ENCODE results near the gene ABHD4. TPM values are rescaled to one million over a fixed set of nuclear protein-coding genes. Genes with fewer than 3 reads are reported as not detected.
"Not testable (repeated sequence)": the region's sequence is repeated elsewhere in the genome, so short reads cannot be mapped to it uniquely, and the experiment has no call there.

Gene ABHD4
- total RNA-seq, 2 experiments from 2014 or later: 5.6 to 15.6 TPM

DNA sequence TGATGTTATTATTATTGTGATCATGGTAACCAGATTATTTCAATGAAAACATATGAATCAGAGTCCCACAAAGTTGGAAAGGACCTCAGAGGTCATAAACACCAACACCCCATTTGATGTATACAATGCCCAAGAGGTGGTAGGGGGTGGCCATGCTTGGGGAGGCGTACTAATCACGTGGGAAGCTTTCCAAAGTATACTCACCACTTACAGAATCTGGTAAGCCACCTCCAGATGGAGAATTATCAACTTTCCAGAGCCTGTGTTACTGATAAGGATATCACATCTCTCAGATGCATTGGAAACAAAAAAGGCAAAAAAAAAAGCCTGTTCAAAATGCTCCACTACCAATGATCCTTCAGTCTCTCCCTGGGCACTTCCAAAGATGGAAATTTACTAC, 17.5 kb upstream of the ABHD4 start:
- BruUV-seq (replicated peaks): no TSS peak

DNA sequence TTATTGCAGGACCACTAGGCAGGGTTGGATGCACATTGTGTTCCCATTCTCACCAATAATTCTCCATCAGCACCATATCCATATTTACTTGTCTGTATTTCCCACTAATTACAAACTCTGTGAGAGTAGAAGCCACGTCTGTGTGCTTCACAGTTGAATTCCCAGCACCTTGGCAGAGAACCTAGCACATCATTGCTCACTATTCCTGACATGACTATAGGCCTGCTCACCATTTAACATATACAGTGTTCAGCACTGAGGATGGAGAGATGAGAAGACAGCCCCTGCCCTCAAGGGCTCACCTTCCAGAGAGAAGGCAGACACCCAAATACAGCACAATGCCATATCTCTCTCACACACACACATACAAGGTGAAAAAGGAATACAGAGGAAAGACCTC, 14.1 kb upstream of the ABHD4 start:
- Histone ChIP-seq H3K4me1 (ENCODE audit: insufficient read depth, low read length, poor library complexity, severe bottlenecking) (peaks cover 46% of the 10 kb centered on the region), H3K4me3 (ENCODE audit: low read depth, low read length, poor library complexity, severe bottlenecking) (no peak overlapping the region), H3K9me3 (ENCODE audit: low read length) (no peaks in the 10 kb centered on the region), H3K79me2 (ENCODE audit: insufficient read depth, low read depth, low read length) (peaks cover 60% of the 10 kb centered on the region), H2AFZ (ENCODE audit: low read length) (no peak overlapping the region), H4K20me1 (ENCODE audit: insufficient read depth, low read length) (0 out of 2 replicates have a peak, but pooled peaks cover 5% of the 10 kb centered on the region), H3K9me2 (ENCODE audit: insufficient read depth, low read length) (no peaks in the 10 kb centered on the region), H3K36me3 (ENCODE audit: insufficient read depth, low read length) (peaks cover 48% of the 10 kb centered on the region; the same call in 1 of the 2 replicates), H3K27ac (ENCODE audit: low read depth, low read length, poor library complexity, severe bottlenecking) (no peak overlapping the region), H3K4me2 (ENCODE audit: low read length) (peak overlapping the region; percentile 49)
- POLR2A ChIA-PET: interaction anchor here (0.8 to 1.3 kb wide), 2 partner anchors 11 to 20 kb away, joined by 4 read pairs; no protein-coding TSS in a partner anchor
- no peak for DNase-seq (ENCODE audit: low spot score)
- CTCF ChIA-PET (ENCODE audit: unreplicated experiment): no interaction called here
- TF ChIP-seq, protein P1, sequence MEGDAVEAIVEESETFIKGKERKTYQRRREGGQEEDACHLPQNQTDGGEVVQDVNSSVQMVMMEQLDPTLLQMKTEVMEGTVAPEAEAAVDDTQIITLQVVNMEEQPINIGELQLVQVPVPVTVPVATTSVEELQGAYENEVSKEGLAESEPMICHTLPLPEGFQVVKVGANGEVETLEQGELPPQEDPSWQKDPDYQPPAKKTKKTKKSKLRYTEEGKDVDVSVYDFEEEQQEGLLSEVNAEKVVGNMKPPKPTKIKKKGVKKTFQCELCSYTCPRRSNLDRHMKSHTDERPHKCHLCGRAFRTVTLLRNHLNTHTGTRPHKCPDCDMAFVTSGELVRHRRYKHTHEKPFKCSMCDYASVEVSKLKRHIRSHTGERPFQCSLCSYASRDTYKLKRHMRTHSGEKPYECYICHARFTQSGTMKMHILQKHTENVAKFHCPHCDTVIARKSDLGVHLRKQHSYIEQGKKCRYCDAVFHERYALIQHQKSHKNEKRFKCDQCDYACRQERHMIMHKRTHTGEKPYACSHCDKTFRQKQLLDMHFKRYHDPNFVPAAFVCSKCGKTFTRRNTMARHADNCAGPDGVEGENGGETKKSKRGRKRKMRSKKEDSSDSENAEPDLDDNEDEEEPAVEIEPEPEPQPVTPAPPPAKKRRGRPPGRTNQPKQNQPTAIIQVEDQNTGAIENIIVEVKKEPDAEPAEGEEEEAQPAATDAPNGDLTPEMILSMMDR (conservative IDR thresholded peaks at IDR 0.05; ENCODE audit: low read length): no peak
- no peak for TF ChIP-seq EZH2phosphoT487 (IDR thresholded peaks at IDR 0.05; ENCODE audit: borderline replicate concordance, low read depth, low read length)
- intact Hi-C loops (cut with micrococcal nuclease; ENCODE audit: unreplicated experiment): no loop called here
- BruUV-seq (replicated peaks): no TSS peak

More for the DNA sequence above, 17.5 kb upstream of the ABHD4 start:
- Histone ChIP-seq H3K4me3 (ENCODE audit: low read depth, low read length, poor library complexity, severe bottlenecking) (no peak overlapping the region), H3K4me1 (ENCODE audit: insufficient read depth, low read length, poor library complexity, severe bottlenecking) (peaks cover 32% of the 10 kb centered on the region), H3K79me2 (ENCODE audit: insufficient read depth, low read depth, low read length) (peaks cover 50% of the 10 kb centered on the region), H3K9me2 (ENCODE audit: insufficient read depth, low read length) (no peaks in the 10 kb centered on the region), H4K20me1 (ENCODE audit: insufficient read depth, low read length) (0 out of 2 replicates have a peak, but pooled peaks cover 5% of the 10 kb centered on the region), H3K9me3 (ENCODE audit: low read length) (no peaks in the 10 kb centered on the region), H3K36me3 (ENCODE audit: insufficient read depth, low read length) (peaks cover 37% of the 10 kb centered on the region; the same call in 1 of the 2 replicates), H3K4me2 (ENCODE audit: low read length) (no peak overlapping the region), H2AFZ (ENCODE audit: low read length) (no peak overlapping the region), H3K27ac (ENCODE audit: low read depth, low read length, poor library complexity, severe bottlenecking) (no peak overlapping the region)
- DNase-seq (ENCODE audit: low spot score): no peak
- TF ChIP-seq, protein P1 (conservative IDR thresholded peaks at IDR 0.05; ENCODE audit: low read length): no peak
- TF ChIP-seq EZH2phosphoT487 (IDR thresholded peaks at IDR 0.05; ENCODE audit: borderline replicate concordance, low read depth, low read length): no peak
- CTCF ChIA-PET (ENCODE audit: unreplicated experiment): no interaction called here
- POLR2A ChIA-PET: interaction anchor here (1.2 kb wide), 1 partner anchor 76 kb away, joined by 4 read pairs; no protein-coding TSS in a partner anchor
- intact Hi-C loops (cut with micrococcal nuclease; ENCODE audit: unreplicated experiment): no loop called here

DNA sequence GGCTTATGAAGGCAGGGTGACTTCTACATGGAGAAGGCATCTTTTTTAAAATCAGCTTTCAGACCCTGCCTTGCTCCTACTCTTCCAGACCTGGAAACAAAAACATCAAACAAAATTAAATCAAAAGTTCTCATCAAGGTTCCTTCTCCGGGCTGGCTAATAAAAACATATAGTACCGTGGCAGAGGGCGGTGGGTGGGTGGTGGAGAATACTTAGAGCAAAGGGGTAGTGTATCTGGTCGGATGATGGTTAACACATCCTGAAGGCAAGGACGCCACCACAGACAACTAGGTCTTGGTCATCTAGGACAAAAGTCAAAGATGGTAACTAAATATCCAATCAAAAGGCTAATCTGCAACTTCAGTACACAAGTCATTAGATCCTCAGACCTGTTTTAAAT, 10.9 kb upstream of the ABHD4 start:
- no peak overlapping the region for H3K27ac ChIP-seq (ENCODE audit: low read depth, low read length, poor library complexity, severe bottlenecking)
- DNase-seq (ENCODE audit: low spot score): no peak
- no TSS peak for BruUV-seq (replicated peaks)
- peaks cover 55% of the 10 kb centered on the region for H3K79me2 ChIP-seq (ENCODE audit: insufficient read depth, low read depth, low read length)
- no peak overlapping the region for H2AFZ ChIP-seq (ENCODE audit: low read length)
- H4K20me1 ChIP-seq (ENCODE audit: insufficient read depth, low read length): no peaks in the 10 kb centered on the region
- H3K9me3 ChIP-seq (ENCODE audit: low read length): no peaks in the 10 kb centered on the region
- H3K4me2 ChIP-seq (ENCODE audit: low read length): peak overlapping the region; percentile 94
- ChIA-PET CTCF (ENCODE audit: unreplicated experiment) (no interaction called here), POLR2A (interaction anchor here (1.3 to 4.2 kb wide), 3 partner anchors 8 to 13 kb away, joined by 3 to 47 read pairs (median 4); partner anchors contain the start of gene ABHD4)
- peaks cover 65% of the 10 kb centered on the region for H3K4me1 ChIP-seq (ENCODE audit: insufficient read depth, low read length, poor library complexity, severe bottlenecking)
- H3K9me2 ChIP-seq (ENCODE audit: insufficient read depth, low read length): no peaks in the 10 kb centered on the region
- H3K4me3 ChIP-seq (ENCODE audit: low read depth, low read length, poor library complexity, severe bottlenecking): peak overlapping the region; percentile 91
- TF ChIP-seq, protein P1 (conservative IDR thresholded peaks at IDR 0.05; ENCODE audit: low read length): no peak
- no peak for TF ChIP-seq EZH2phosphoT487 (IDR thresholded peaks at IDR 0.05; ENCODE audit: borderline replicate concordance, low read depth, low read length)
- intact Hi-C loops (cut with micrococcal nuclease; ENCODE audit: unreplicated experiment): loop anchor here (5.0 kb wide), 1 partner anchor 265 kb away; no protein-coding TSS in a partner anchor
- peaks cover 40% of the 10 kb centered on the region; the same call in 1 of the 2 replicates for H3K36me3 ChIP-seq (ENCODE audit: insufficient read depth, low read length)

DNA sequence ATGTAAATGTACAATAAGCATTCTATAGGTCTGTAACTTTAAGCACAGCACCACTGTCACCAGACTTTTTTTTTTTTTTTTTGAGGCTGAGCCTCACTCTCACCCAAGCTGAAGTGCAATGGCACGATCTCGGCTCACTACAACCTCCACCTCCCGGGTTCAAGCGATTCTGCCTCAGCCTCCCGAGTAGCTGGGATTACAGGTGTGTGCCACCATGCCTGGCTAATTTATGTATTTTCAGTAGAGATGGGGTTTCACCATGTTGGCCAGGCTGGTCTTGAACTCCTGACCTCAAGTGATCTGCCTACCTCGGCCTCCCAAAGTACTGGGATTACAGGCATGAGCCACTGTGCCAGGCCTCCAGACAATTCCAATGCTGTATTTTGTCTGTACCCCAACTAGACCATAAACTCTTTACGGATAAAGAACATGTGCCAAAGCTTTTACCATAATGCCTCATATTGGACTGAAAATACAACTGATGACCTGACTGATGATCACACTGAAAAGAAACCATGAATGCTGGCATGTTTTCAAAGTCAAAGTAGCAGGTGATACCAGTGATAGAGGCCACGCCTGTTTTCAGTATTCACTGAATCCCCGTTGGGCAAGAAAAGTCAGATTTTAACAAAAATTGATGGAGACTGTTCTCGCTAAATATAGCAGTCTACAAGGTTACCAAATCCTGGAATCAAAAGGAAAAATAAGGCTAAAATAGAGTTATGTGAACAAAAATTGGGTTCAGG, 10.2 kb upstream of the ABHD4 start:
- BruUV-seq (replicated peaks); H4K20me1 ChIP-seq (ENCODE audit: insufficient read depth, low read length); H2AFZ ChIP-seq (ENCODE audit: low read length); H3K9me2 ChIP-seq (ENCODE audit: insufficient read depth, low read length); DNase-seq (ENCODE audit: low spot score); H3K27ac ChIP-seq (ENCODE audit: low read depth, low read length, poor library complexity, severe bottlenecking); CTCF ChIA-PET (ENCODE audit: unreplicated experiment); H3K9me3 ChIP-seq (ENCODE audit: low read length): not testable (repeated sequence)
- H3K4me2 ChIP-seq (ENCODE audit: low read length): peak overlapping the region; percentile 94
- POLR2A ChIA-PET: interaction anchor here (0.6 to 4.2 kb wide), 5 partner anchors 9 to 282 kb away, joined by 3 to 47 read pairs (median 3); partner anchors contain the start of genes ABHD4 and OXA1L
- peaks cover 54% of the 10 kb centered on the region for H3K79me2 ChIP-seq (ENCODE audit: insufficient read depth, low read depth, low read length)
- H3K36me3 ChIP-seq (ENCODE audit: insufficient read depth, low read length): peaks cover 40% of the 10 kb centered on the region; the same call in 1 of the 2 replicates
- intact Hi-C loops (cut with micrococcal nuclease; ENCODE audit: unreplicated experiment): loop anchor here (5.0 kb wide), 1 partner anchor 264 kb away; no protein-coding TSS in a partner anchor
- peaks cover 65% of the 10 kb centered on the region for H3K4me1 ChIP-seq (ENCODE audit: insufficient read depth, low read length, poor library complexity, severe bottlenecking)
- peak overlapping the region; percentile 91 for H3K4me3 ChIP-seq (ENCODE audit: low read depth, low read length, poor library complexity, severe bottlenecking)
